Measurements from ENCODE around the gene OMD. TPM values are rescaled to one million over a fixed set of nuclear protein-coding genes. Genes with fewer than 3 reads are reported as not detected.

Gene OMD
- polyA plus RNA-seq, 1 donor from 2014 or later = not detected

DNA sequence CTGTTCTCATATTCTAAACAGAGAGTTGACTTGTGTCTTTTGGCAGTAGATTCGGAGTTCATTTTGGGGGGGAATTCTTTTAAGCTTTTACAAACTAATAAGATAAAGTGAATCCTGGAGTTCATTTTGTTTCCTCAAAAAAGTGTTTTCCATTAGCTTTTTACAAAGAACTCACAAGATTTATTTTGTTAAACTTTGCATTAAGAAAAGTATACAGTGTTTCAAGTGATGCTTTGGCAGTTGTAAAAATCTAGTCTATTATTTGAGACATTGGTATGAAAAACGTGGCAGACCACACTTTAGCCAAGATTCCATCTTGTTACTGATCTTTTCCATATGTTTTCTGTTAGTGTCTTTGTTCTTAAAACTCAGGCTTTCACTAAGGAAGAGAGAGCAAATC lies 1.2 kb upstream of the OMD start:
- no peak overlapping the region for H3K4me2 ChIP-seq (ENCODE audit: low read length)
- H3K27ac ChIP-seq (ENCODE audit: low read length) = no peak overlapping the region
- no peaks in the 10 kb centered on the region for H3F3A ChIP-seq (ENCODE audit: insufficient read depth, low read length, poor library complexity, severe bottlenecking)
- no peaks in the 10 kb centered on the region for H4K20me1 ChIP-seq (ENCODE audit: insufficient read depth)
- no peak for TF ChIP-seq EP300 (conservative IDR thresholded peaks at IDR 0.05; ENCODE audit: poor library complexity, severe bottlenecking)
- TF ChIP-seq TAF1 (IDR thresholded peaks at IDR 0.05; ENCODE audit: low read depth) = no peak
- no peak for TF ChIP-seq MXI1 (conservative IDR thresholded peaks at IDR 0.05; ENCODE audit: poor library complexity, severe bottlenecking)
- TF ChIP-seq, protein P1, sequence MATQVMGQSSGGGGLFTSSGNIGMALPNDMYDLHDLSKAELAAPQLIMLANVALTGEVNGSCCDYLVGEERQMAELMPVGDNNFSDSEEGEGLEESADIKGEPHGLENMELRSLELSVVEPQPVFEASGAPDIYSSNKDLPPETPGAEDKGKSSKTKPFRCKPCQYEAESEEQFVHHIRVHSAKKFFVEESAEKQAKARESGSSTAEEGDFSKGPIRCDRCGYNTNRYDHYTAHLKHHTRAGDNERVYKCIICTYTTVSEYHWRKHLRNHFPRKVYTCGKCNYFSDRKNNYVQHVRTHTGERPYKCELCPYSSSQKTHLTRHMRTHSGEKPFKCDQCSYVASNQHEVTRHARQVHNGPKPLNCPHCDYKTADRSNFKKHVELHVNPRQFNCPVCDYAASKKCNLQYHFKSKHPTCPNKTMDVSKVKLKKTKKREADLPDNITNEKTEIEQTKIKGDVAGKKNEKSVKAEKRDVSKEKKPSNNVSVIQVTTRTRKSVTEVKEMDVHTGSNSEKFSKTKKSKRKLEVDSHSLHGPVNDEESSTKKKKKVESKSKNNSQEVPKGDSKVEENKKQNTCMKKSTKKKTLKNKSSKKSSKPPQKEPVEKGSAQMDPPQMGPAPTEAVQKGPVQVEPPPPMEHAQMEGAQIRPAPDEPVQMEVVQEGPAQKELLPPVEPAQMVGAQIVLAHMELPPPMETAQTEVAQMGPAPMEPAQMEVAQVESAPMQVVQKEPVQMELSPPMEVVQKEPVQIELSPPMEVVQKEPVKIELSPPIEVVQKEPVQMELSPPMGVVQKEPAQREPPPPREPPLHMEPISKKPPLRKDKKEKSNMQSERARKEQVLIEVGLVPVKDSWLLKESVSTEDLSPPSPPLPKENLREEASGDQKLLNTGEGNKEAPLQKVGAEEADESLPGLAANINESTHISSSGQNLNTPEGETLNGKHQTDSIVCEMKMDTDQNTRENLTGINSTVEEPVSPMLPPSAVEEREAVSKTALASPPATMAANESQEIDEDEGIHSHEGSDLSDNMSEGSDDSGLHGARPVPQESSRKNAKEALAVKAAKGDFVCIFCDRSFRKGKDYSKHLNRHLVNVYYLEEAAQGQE (IDR thresholded peaks at IDR 0.05; ENCODE audit: borderline replicate concordance) = no peak
- TF ChIP-seq EZH2 (IDR thresholded peaks at IDR 0.05; ENCODE audit: borderline replicate concordance, insufficient read depth, low read length, poor library complexity, severe bottlenecking) = no peak
- H3K79me2 ChIP-seq (replicated peaks; ENCODE audit: insufficient read depth, low read length) = no peaks in the 10 kb centered on the region
- no peak overlapping the region for H3K4me3 ChIP-seq (ENCODE audit: low read length)
- no peaks in the 10 kb centered on the region for H3K27me3 ChIP-seq (ENCODE audit: insufficient read depth, low read depth, low read length)
- H3K9me2 ChIP-seq (ENCODE audit: insufficient read depth, low read length) = no peaks in the 10 kb centered on the region
- H3K9ac ChIP-seq (ENCODE audit: low read length) = no peak overlapping the region
- no peak overlapping the region for H2AFZ ChIP-seq (ENCODE audit: low read depth, low read length)
- no peaks in the 10 kb centered on the region for H3K36me3 ChIP-seq (ENCODE audit: insufficient read depth, low read length)
- H3K9me3 ChIP-seq (ENCODE audit: low read length) = no peaks in the 10 kb centered on the region

DNA sequence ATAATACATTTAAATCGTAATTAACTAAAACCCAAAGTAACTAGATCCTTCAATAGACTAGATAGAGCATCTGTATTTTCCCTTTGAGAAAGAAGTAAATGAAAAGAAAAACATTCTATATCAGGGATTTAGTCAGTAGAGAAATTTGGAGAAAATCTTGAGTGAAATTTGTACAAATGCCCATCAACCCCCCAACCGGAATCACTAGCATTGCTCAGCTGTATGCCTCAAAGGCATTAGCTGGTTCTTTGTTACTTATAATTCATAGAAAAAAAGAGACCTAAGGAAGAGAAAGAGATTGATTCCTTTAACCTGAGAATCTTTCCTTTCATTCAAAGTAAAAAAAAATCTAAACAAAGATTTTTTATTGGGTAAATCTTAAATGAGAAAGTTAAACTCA lies 659 bp downstream of the OMD start:
- Histone ChIP-seq H3K79me2 (replicated peaks; ENCODE audit: insufficient read depth, low read length) (no peaks in the 10 kb centered on the region), H3K27ac (ENCODE audit: low read length) (no peak overlapping the region), H3K9ac (ENCODE audit: low read length) (no peak overlapping the region), H3K9me3 (ENCODE audit: low read length) (no peaks in the 10 kb centered on the region), H3K4me2 (ENCODE audit: low read length) (no peak overlapping the region), H2AFZ (ENCODE audit: low read depth, low read length) (no peak overlapping the region), H3K4me3 (ENCODE audit: low read length) (no peak overlapping the region), H3K9me2 (ENCODE audit: insufficient read depth, low read length) (no peaks in the 10 kb centered on the region), H3K36me3 (ENCODE audit: insufficient read depth, low read length) (no peaks in the 10 kb centered on the region), H3F3A (ENCODE audit: insufficient read depth, low read length, poor library complexity, severe bottlenecking) (no peaks in the 10 kb centered on the region), H3K27me3 (ENCODE audit: insufficient read depth, low read depth, low read length) (no peaks in the 10 kb centered on the region), H4K20me1 (ENCODE audit: insufficient read depth) (no peaks in the 10 kb centered on the region)
- TF ChIP-seq POLR2AphosphoS5 (IDR thresholded peaks at IDR 0.05) (no peak), EZH2 (IDR thresholded peaks at IDR 0.05; ENCODE audit: borderline replicate concordance, insufficient read depth, low read length, poor library complexity, severe bottlenecking) (no peak), RAD21 (conservative IDR thresholded peaks at IDR 0.05) (no peak), TAF1 (IDR thresholded peaks at IDR 0.05; ENCODE audit: low read depth) (no peak), EP300 (conservative IDR thresholded peaks at IDR 0.05; ENCODE audit: poor library complexity, severe bottlenecking) (no peak), MXI1 (conservative IDR thresholded peaks at IDR 0.05; ENCODE audit: poor library complexity, severe bottlenecking) (no peak), SMC3 (conservative IDR thresholded peaks at IDR 0.05; ENCODE audit: poor library complexity) (no peak)
- TF ChIP-seq, protein P2, sequence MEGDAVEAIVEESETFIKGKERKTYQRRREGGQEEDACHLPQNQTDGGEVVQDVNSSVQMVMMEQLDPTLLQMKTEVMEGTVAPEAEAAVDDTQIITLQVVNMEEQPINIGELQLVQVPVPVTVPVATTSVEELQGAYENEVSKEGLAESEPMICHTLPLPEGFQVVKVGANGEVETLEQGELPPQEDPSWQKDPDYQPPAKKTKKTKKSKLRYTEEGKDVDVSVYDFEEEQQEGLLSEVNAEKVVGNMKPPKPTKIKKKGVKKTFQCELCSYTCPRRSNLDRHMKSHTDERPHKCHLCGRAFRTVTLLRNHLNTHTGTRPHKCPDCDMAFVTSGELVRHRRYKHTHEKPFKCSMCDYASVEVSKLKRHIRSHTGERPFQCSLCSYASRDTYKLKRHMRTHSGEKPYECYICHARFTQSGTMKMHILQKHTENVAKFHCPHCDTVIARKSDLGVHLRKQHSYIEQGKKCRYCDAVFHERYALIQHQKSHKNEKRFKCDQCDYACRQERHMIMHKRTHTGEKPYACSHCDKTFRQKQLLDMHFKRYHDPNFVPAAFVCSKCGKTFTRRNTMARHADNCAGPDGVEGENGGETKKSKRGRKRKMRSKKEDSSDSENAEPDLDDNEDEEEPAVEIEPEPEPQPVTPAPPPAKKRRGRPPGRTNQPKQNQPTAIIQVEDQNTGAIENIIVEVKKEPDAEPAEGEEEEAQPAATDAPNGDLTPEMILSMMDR (IDR thresholded peaks at IDR 0.05; ENCODE audit: poor library complexity, severe bottlenecking) = no peak
- TF ChIP-seq, protein P1 (IDR thresholded peaks at IDR 0.05; ENCODE audit: borderline replicate concordance) = no peak
